Brain pericyte (primary cell): ENCODE data around the gene SYMPK.

ENCODE experiments used
- DNase-seq: peaks from one replicate; pipeline ENCODE4 v3.0.0-alpha.2; 2012; ENCODE audit warnings: low read depth, low spot score

SYMPK gene

GRCh38 chr19:45866400-45867176 lies 3.6 kb upstream of the SYMPK start:
- DNase-seq = no peak

GRCh38 chr19:45865269-45865948 lies 2.5 kb upstream of the SYMPK start:
- DNase-seq = no peak

DNA sequence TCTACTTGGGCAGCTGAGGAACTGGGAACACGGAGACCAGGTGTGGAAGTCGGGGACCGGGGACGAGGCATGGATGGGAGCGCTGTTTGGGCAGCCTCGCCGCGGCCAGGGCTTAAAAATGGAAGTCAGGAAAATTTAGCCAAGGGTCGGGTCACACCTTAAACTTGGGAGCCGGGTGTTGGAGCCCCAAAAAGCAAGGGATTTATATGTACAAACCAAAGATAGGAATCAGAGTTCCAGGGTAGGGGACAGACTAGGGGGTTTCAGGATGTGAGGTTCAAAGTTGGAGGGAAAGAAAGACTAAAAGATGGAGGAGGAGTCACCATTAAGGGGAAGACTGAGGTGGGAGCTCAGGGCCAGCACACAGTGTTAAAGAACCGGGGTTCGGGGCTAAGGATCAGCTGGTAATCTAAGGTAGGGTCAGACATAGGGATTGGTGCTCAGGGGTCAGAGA lies 1.7 kb upstream of the SYMPK start:
- no peak for DNase-seq

GRCh38 chr19:45863840-45864628 lies 1.1 kb upstream of the SYMPK start, which contains the start of gene FOXA3:
FOXA3 (plus strand) TSS chr19:45864326; CDS start chr19:45864457, 131 bp downstream.
- no peak for DNase-seq

DNA sequence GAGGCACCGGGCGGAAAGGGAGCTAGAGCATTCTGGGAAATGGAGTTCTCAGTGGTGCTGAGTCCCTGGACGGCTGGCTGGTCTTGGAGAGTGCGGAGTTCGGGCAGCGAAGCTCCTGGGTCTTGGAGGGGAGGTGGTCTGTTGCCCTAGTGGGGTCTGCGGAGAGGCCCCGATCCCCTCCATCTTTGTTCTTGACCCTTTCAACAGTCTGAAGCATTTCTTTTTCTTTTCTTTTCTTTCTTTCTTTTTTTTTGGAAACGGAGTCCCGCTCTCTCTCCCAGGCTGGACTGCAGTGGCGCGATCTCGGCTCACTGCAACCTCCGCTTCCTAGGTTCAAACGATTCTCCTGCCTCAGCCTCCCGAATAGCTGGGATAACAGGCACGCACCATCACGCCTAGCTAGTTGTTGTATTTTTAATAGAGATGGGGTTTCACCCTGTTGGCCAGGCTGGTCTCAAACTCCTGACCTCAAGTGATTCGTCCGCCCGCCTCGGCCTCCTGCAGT lies 440 bp upstream of the SYMPK start:
- no peak for DNase-seq

GRCh38 chr19:45862271-45862563 lies 730 bp downstream of the SYMPK start:
- DNase-seq = no peak

- no peak for DNase-seq
Observed at GRCh38 chr19:45860359-45861259, 2.3 kb downstream of the SYMPK start.

GRCh38 chr19:45854167-45854778 lies 8.7 kb downstream of the SYMPK start:
- no peak for DNase-seq

- no peak for DNase-seq
Observed at GRCh38 chr19:45852983-45853382, 10.0 kb downstream of the SYMPK start.

DNA sequence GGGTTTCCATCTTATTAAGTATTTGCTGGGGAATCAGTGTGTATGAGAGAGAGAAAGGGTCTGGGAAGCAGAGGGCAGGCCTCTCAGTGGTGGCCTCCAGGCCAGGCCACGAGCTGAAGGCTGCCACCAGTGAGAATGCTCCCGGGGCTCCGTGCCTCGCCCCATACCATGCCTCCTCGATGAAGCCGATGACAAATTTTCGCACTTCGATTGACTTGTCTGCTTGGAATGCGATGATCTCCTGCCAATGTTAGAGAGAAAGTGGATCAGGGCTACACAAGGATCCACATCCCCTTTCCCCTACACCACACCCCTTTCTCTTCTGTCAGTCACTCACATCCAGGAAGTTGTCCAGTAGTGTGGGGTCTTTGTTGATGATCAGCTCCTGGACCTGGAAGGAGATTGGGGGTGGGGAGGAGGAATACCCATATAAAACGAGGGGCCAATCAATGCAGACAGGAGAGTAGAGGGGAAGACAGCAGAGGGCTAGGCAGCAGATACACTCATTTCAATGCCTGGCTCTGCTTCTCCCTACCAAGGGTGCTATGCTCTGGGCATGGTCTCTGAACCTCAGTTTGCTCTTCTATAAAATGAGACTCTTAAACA lies 10.7 kb downstream of the SYMPK start:
- no peak for DNase-seq

DNA sequence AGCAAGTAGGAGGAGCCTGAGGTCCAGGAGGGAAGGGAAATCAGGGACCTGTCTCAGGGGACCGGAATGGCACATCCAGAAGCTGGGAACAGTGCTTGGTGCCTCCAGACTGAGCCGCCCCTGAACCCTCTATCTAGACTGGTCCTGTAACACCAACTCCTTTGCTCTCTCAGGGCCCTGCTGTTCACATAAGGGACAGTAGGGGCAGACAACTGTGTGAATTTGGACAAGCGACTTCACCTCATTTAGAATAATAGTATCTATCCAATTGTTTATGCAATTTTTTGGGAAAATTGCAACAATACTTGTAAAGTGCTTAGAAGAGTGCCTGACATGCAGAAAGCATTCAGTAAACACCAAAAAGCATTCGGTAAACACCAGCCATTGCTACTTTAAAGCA lies 14.0 kb downstream of the SYMPK start:
- DNase-seq = no peak

DNA sequence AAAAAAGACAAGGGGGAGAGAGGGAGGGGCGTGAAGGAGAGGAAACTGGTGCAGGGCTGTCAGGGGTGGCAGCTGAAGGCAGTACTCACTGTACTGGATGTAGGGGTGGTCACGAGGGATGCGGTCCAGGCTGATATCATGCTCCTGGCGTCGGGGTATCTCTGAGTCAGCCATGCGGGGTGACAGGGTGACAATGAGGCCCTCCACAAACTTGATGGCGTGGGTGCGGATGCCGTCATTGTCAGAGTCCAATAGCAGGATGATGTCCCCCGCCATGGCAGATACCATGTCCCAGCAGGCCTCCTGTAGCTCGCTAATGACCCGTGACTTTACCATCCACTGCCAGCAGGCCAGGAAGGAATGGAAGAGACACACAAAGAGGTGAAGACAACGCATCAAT lies 15.3 kb downstream of the SYMPK start:
- DNase-seq = no peak

- DNase-seq = no peak
Observed at GRCh38 chr19:45842198-45842597, 20.7 kb downstream of the SYMPK start.

DNA sequence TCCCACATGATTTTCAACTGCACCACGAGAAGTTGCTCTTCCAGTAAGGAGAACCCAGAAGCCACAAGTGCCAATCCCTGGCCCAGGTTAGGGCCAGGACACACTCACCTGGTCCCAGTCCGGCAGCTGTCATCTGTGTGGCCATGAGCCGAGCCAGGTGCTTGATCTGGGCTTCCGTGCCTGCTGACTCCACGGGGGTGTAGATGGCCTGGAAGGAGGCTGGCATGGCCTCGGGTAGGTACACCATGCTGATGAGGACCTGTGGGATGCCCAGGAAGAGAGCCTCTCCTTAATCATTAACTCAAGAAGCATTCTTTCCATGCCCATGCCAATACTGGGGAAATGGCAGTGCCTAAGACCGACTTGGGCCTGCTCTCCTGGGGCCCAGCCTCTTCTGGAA lies 28.0 kb downstream of the SYMPK start:
- DNase-seq = no peak

DNA sequence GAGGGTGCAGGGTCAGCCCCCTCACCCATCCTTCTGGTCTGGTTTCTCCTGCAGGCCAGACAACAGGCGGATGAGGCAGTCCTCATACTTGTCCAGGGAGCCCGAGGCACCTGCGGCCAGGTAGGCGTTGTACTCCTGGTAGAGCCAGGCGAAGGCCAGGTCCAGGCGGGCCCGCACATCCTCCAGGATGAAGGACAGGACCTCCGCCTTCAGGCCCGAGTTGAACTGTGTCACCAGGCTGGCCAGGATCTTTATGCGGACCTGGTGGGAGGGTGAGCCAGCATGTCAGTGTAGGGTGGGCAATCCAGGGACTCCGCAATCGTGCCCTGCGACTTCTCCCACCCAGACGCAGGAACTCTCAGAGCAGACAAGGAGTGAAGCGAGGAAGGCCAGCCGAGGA lies 34.0 kb downstream of the SYMPK start:
- no peak for DNase-seq

DNA sequence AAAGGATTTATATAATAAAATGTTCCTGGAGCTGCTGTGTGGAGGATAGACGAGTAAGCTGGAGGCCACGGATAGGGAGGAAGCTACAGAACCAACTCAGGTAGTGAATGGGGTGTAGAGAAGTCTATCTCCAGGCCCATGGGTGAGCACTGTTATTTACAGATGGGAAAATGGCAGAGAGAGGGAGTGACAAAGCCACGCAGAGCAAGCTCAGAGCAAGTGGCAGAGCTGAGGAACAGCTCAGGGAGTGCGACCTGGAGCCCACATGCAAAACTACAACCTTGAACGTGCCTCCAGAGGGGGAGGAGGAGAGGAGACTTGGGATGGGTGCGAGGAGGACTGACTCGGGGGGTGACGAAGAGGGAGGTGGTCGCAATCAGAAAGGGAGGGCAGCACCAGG lies 34.4 kb downstream of the SYMPK start:
- DNase-seq = no peak

GRCh38 chr19:45827459-45828093 lies 35.4 kb downstream of the SYMPK start:
- no peak for DNase-seq

- no peak for DNase-seq
Observed at GRCh38 chr19:45826934-45827333, 36.0 kb downstream of the SYMPK start.

- no peak for DNase-seq
Observed at GRCh38 chr19:45825917-45826893, 36.7 kb downstream of the SYMPK start.
